H9 (cell line): ENCODE results near the gene MYBBP1A. TPM values are rescaled to one million over a fixed set of nuclear protein-coding genes. Genes with fewer than 3 reads are reported as not detected.

Experiments
- DNase-seq: peaks from one replicate; pipeline ENCODE4 v3.0.0-alpha.2; 2017
- H2AFZ ChIP-seq: one replicate; pipeline ENCODE4 v1.6.1; 2013; ENCODE audit warnings: mild to moderate bottlenecking, low read length, control low read depth, moderate library complexity
- H2AK5ac ChIP-seq: 2 replicates; pipeline ENCODE4 v1.6.1; 2013; ENCODE audit warnings: low read length, control low read depth, mixed read lengths; ENCODE audit not compliant: insufficient read length
- H2BK120ac ChIP-seq: one replicate; pipeline ENCODE4 v1.6.1; 2013; ENCODE audit warnings: low read depth, mild to moderate bottlenecking, low read length, control low read depth, inconsistent platforms; ENCODE audit not compliant: poor library complexity, severe bottlenecking
- H2BK12ac ChIP-seq: 2 replicates; pipeline ENCODE4 v1.6.1; 2013; ENCODE audit warnings: low read length, control low read depth, mixed read lengths, low read depth; ENCODE audit not compliant: insufficient read length
- H2BK15ac ChIP-seq: 2 replicates; pipeline ENCODE4 v1.6.1; 2013; ENCODE audit warnings: low read depth, low read length, control low read depth
- H2BK20ac ChIP-seq: one replicate; pipeline ENCODE4 v1.6.1; 2013; ENCODE audit warnings: low read depth, mild to moderate bottlenecking, low read length, control low read depth, inconsistent platforms; ENCODE audit not compliant: poor library complexity, severe bottlenecking
- H2BK5ac ChIP-seq: 2 replicates; pipeline ENCODE4 v1.6.1; 2013; ENCODE audit warnings: low read length, control low read depth, mixed read lengths; ENCODE audit not compliant: insufficient read length
- H3K14ac ChIP-seq: 2 replicates; pipeline ENCODE4 v1.6.1; 2013; ENCODE audit warnings: low read length, control low read depth; ENCODE audit not compliant: insufficient read depth
- H3K18ac ChIP-seq: 2 replicates; pipeline ENCODE4 v1.6.1; 2013; ENCODE audit warnings: low read depth, mild to moderate bottlenecking, mixed read lengths, low read length, control low read depth; ENCODE audit not compliant: insufficient read length
- H3K23ac ChIP-seq: 2 replicates; pipeline ENCODE4 v1.6.1; 2013; ENCODE audit warnings: low read length, control low read depth, mixed read lengths, low read depth; ENCODE audit not compliant: insufficient read length
- H3K23me2 ChIP-seq: 2 replicates; pipeline ENCODE4 v1.6.1; 2013; ENCODE audit warnings: low read depth, mild to moderate bottlenecking, mixed read lengths, low read length, control low read depth; ENCODE audit not compliant: insufficient read length, poor library complexity, severe bottlenecking
- H3K27ac ChIP-seq: 2 replicates; pipeline ENCODE4 v1.5.1; 2013; ENCODE audit warnings: low read length, control low read depth, mixed read lengths, low read depth; ENCODE audit not compliant: insufficient read length
- H3K27me3 ChIP-seq: 2 replicates; pipeline ENCODE4 v1.6.1; 2013; ENCODE audit warnings: low read length, control low read depth, inconsistent platforms; ENCODE audit not compliant: insufficient read depth
- H3K4ac ChIP-seq: 2 replicates; pipeline ENCODE4 v1.6.1; 2013; ENCODE audit warnings: low read depth, mild to moderate bottlenecking, control low read depth, inconsistent platforms, low read length, moderate library complexity
- H3K4me1 ChIP-seq: 2 replicates; pipeline ENCODE4 v1.6.1; 2013; ENCODE audit warnings: low read length, control low read depth, inconsistent platforms; ENCODE audit not compliant: insufficient read depth
- H3K4me2 ChIP-seq: 2 replicates; pipeline ENCODE4 v1.6.1; 2013; ENCODE audit warnings: low read length, control low read depth, mixed read lengths; ENCODE audit not compliant: insufficient read length, insufficient read depth
- H3K56ac ChIP-seq: 2 replicates; pipeline ENCODE4 v1.6.1; 2013; ENCODE audit warnings: low read depth, mild to moderate bottlenecking, mixed read lengths, low read length, control low read depth; ENCODE audit not compliant: insufficient read length
- H3K79me1 ChIP-seq: 2 replicates; pipeline ENCODE4 v1.6.1; 2013; ENCODE audit warnings: low read depth, mild to moderate bottlenecking, moderate library complexity, low read length, control low read depth, inconsistent platforms; ENCODE audit not compliant: insufficient read depth, poor library complexity, severe bottlenecking
- H3K79me2 ChIP-seq: 2 replicates; pipeline ENCODE4 v1.6.1; 2013; ENCODE audit warnings: low read length, control low read depth, inconsistent platforms; ENCODE audit not compliant: insufficient read depth
- H3K9ac ChIP-seq: 2 replicates; pipeline ENCODE4 v1.6.1; 2013; ENCODE audit warnings: low read length, control low read depth, mixed read lengths; ENCODE audit not compliant: insufficient read length; ENCODE audit errors: extremely low read depth
- H3K9me3 ChIP-seq: one replicate; pipeline ENCODE4 v1.6.1; 2013; ENCODE audit warnings: low read depth, low read length, inconsistent platforms; ENCODE audit not compliant: control insufficient read depth
- H3T11ph ChIP-seq: one replicate; pipeline ENCODE4 v1.6.1; 2013; ENCODE audit warnings: mild to moderate bottlenecking, low read length, control low read depth, inconsistent platforms
- H4K20me1 ChIP-seq: one replicate; pipeline ENCODE4 v1.6.1; 2013; ENCODE audit not compliant: control insufficient read depth, insufficient read length, insufficient read depth
- H4K5ac ChIP-seq: 2 replicates; pipeline ENCODE4 v1.6.1; 2013; ENCODE audit warnings: low read depth, mild to moderate bottlenecking, mixed read lengths, low read length, control low read depth; ENCODE audit not compliant: insufficient read length
- H4K8ac ChIP-seq: replicated peaks from 2 replicates; pipeline ENCODE4 v1.6.1; 2013; ENCODE audit warnings: low read length, control low read depth, mixed read lengths, low read depth; ENCODE audit not compliant: insufficient read length
- H4K91ac ChIP-seq: 2 replicates; pipeline ENCODE4 v1.6.1; 2013; ENCODE audit warnings: low read depth, mild to moderate bottlenecking, moderate library complexity, mixed read lengths, low read length, control low read depth; ENCODE audit not compliant: insufficient read length
- H3K27ac Mint-ChIP-seq, 3 experiments: 2 replicates in 2 of 3; 3 replicates in 1 of 3; pipeline ENCODE4 v1.8.0; 2020 to 2021; ENCODE audit warnings: mixed read lengths in 3 of 3, mild to moderate bottlenecking in 1 of 3, moderate library complexity in 1 of 3
- H3K27me3 Mint-ChIP-seq: 2 replicates; pipeline ENCODE4 v1.8.0; 2021; ENCODE audit warnings: low read depth, mild to moderate bottlenecking, moderate library complexity, mixed read lengths
- H3K36me3 Mint-ChIP-seq, 3 experiments: 2 replicates in 2 of 3; 3 replicates in 1 of 3; pipeline ENCODE4 v1.8.0; 2020 to 2021; ENCODE audit warnings: low read depth in 3 of 3, mixed read lengths in 3 of 3; ENCODE audit not compliant: insufficient read depth in 1 of 3
- H3K4me1 Mint-ChIP-seq, 2 experiments: 2 replicates each; pipeline ENCODE4 v1.8.0; 2020; ENCODE audit warnings: mixed read lengths in 2 of 2
- H3K4me3 Mint-ChIP-seq, 2 experiments: 2 replicates in 1 of 2; 3 replicates in 1 of 2; pipeline ENCODE4 v1.8.0; 2020 to 2021; ENCODE audit warnings: mild to moderate bottlenecking in 2 of 2, mixed read lengths in 2 of 2, moderate library complexity in 1 of 2
- H3K9me3 Mint-ChIP-seq, 2 experiments: 2 replicates in 1 of 2; 3 replicates in 1 of 2; pipeline ENCODE4 v1.8.0; 2020; ENCODE audit warnings: mild to moderate bottlenecking in 2 of 2, mixed read lengths in 2 of 2, moderate library complexity in 1 of 2
- WGBS: extraction: QIAGEN DNeasy Blood & Tissue Kit; methylation state at CpG from one replicate; pipeline ENCODE4 v1.1.7; 2013; ENCODE audit warnings: missing lambda C conversion rate, low lambda C conversion rate, mixed read lengths; ENCODE audit not compliant: insufficient read length; ENCODE audit errors: extremely low coverage; 5-methylcytosine and 5-hydroxymethylcytosine counted together
- total RNA-seq: library from RNA; stranded (reverse); gene quantifications from 2 replicates; pipeline ENCODE4 v1.2.1, GENCODE V29; 2021
- TF ChIP-seq, protein P1 (sequence below): fragments of 200-600 bp; sonication (generic); conservative IDR thresholded peaks from 3 replicates; pipeline ENCODE4 v1.8.0; 2021; ENCODE audit warnings: antibody characterized with exemption, mild to moderate bottlenecking

Gene MYBBP1A
- total RNA-seq, 1 experiment from 2014 or later: 181 TPM

GRCh38 chr17:4582691-4583090, 27.5 kb upstream of the MYBBP1A start:
- Histone ChIP-seq H2BK15ac (no peak overlapping the region), H3K4ac (no peak overlapping the region), H3K27me3 (peaks cover 23% of the 10 kb centered on the region; the same call in 1 of the 2 replicates), H3K79me1 (no peaks in the 10 kb centered on the region), H3K23me2 (peaks cover 10% of the 10 kb centered on the region), H3K9ac (no peak overlapping the region), H3K9me3 (no peaks in the 10 kb centered on the region), H4K8ac (no peak overlapping the region), H2BK12ac (no peak overlapping the region), H3K56ac (no peak overlapping the region), H4K20me1 (peaks cover 2% of the 10 kb centered on the region), H3K4me1 (no peaks in the 10 kb centered on the region; the same call in 1 of the 2 replicates), H3T11ph (no peak overlapping the region), H2BK20ac (no peak overlapping the region), H2AFZ (no peak overlapping the region), H2AK5ac (no peak overlapping the region), H3K27ac (no peak overlapping the region), H3K14ac (no peak overlapping the region), H3K23ac (no peak overlapping the region), H3K18ac (no peak overlapping the region), H2BK120ac (no peak overlapping the region), H3K79me2 (no peaks in the 10 kb centered on the region), H4K91ac (no peak overlapping the region), H2BK5ac (no peak overlapping the region), H3K4me2 (no peak overlapping the region), H4K5ac (no peak overlapping the region)
- peaks cover 0 to 3% of the 10 kb centered on the region in 2 experiments; a peak in 2 of 5 replicates for H3K9me3 Mint-ChIP-seq
- no peak for DNase-seq
- H3K27me3 Mint-ChIP-seq: peaks cover 64% of the 10 kb centered on the region
- peak overlapping the region in 1 of 3 experiments; percentile 59; a peak in 1 of 7 replicates for H3K27ac Mint-ChIP-seq
- no CpG with 5 or more reads among the region's 8 CpGs for WGBS
- peaks cover 21 to 36% of the 10 kb centered on the region in 2 experiments for H3K4me1 Mint-ChIP-seq
- H3K36me3 Mint-ChIP-seq: peaks cover 0 to 6% (median 0%) of the 10 kb centered on the region in 3 experiments; a peak in 2 of 7 replicates
- TF ChIP-seq, protein P1, sequence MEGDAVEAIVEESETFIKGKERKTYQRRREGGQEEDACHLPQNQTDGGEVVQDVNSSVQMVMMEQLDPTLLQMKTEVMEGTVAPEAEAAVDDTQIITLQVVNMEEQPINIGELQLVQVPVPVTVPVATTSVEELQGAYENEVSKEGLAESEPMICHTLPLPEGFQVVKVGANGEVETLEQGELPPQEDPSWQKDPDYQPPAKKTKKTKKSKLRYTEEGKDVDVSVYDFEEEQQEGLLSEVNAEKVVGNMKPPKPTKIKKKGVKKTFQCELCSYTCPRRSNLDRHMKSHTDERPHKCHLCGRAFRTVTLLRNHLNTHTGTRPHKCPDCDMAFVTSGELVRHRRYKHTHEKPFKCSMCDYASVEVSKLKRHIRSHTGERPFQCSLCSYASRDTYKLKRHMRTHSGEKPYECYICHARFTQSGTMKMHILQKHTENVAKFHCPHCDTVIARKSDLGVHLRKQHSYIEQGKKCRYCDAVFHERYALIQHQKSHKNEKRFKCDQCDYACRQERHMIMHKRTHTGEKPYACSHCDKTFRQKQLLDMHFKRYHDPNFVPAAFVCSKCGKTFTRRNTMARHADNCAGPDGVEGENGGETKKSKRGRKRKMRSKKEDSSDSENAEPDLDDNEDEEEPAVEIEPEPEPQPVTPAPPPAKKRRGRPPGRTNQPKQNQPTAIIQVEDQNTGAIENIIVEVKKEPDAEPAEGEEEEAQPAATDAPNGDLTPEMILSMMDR: no peak
- no peak overlapping the region for H3K4me3 Mint-ChIP-seq
